Body of pancreas (tissue), 4 donors: ENCODE data around the gene MSL2. TPM values are rescaled to one million over a fixed set of nuclear protein-coding genes. Genes with fewer than 3 reads are reported as not detected.
A peak's percentile ranks its signal among the peaks of the same experiment; 100 is the strongest.
"Not testable (repeated sequence)": the region's sequence is repeated elsewhere in the genome, so short reads cannot be mapped to it uniquely, and the experiment has no call there.

Experiments
- ATAC-seq: fragments of 150-250 bp; one replicate; pipeline ENCODE4 v1.9.1; 2016
- DNase-seq, 4 donors: peaks; one replicate each; pipeline ENCODE4 v3.0.0-alpha.2; 2019
- H3K27ac ChIP-seq, 4 donors: fragments of 200-600 bp; sonication (generic); 1 replicate in 3 of 4; 2 replicates in 1 of 4; pipeline versions ENCODE4 v1.5.1 to v1.6.1; 2016 to 2019; ENCODE audit warnings: mild to moderate bottlenecking in 1 of 4, mixed read lengths in 1 of 4, moderate library complexity in 1 of 4
- H3K27me3 ChIP-seq, 2 donors: fragments of 200-600 bp; sonication (generic); one replicate each; pipeline ENCODE4 v1.6.0; 2016; ENCODE audit warnings: mild to moderate bottlenecking in 1 of 2
- H3K36me3 ChIP-seq, 2 donors: fragments of 200-600 bp; sonication (generic); replicated peaks in 1 of 2; 2 replicates each; pipeline ENCODE4 v1.5.1; 2016; ENCODE audit warnings: low read depth in 2 of 2; ENCODE audit not compliant: insufficient read depth in 1 of 2
- H3K4me1 ChIP-seq: fragments of 200-600 bp; sonication (generic); one replicate; pipeline ENCODE4 v1.6.0; 2016
- H3K4me3 ChIP-seq, 2 donors: fragments of 200-600 bp; sonication (generic); 1 replicate in 1 of 2; 2 replicates in 1 of 2; pipeline ENCODE4 v1.5.1; 2016 to 2019
- H3K9me3 ChIP-seq, 3 donors: fragments of 200-600 bp; sonication (generic); 1 replicate in 2 of 3; 2 replicates in 1 of 3; pipeline ENCODE4 v1.5.1; 2016
- CTCF ChIP-seq, 7 experiments: fragments of 450-650 bp in 4 of 7; fragments of 200-600 bp in 3 of 7; sonication (generic) in 3 of 7; IDR thresholded peaks; one replicate each; pipeline ENCODE4 v1.5.1; 2016 to 2019; ENCODE audit warnings: antibody characterized with exemption in 7 of 7
- POLR2A ChIP-seq, 3 donors: fragments of 450-650 bp; IDR thresholded peaks; one replicate each; pipeline ENCODE4 v1.6.1; 2016; ENCODE audit warnings: antibody characterized with exemption in 3 of 3, mild to moderate bottlenecking in 2 of 3
- WGBS, 2 donors: methylation state at CpG; one replicate each; pipeline ENCODE4 v1.1.5; 2017; 5-methylcytosine and 5-hydroxymethylcytosine counted together
- intact Hi-C: fragments of 100-400 bp; cut with DNase I; formaldehyde crosslinking; loops from one replicate; pipeline ENCODE4 v1.15.1; 2023
- total RNA-seq, 2 donors: library from RNA; depleted of rRNA; stranded (reverse); fragments of >200 nt; gene quantifications; one replicate each; pipeline ENCODE4 v1.1.0, GENCODE V29; 2016

The MSL2 gene
- total RNA-seq, 2 donors from 2014 or later = 17.5 to 19.2 TPM

GRCh38 chr3:136193278-136194054 is 2.7 kb downstream of the MSL2 start:
- peaks cover 57% of the 10 kb centered on the region for H3K4me1 ChIP-seq
- no peaks in the 10 kb centered on the region for H3K27me3 ChIP-seq
- DNase-seq (peak in 1 of 4 donors; percentile 6), ATAC-seq (no peak)
- no peaks in the 10 kb centered on the region for H3K9me3 ChIP-seq
- H3K27ac ChIP-seq = peak overlapping the region in 3 of 4 donors; percentile 98 to 99 (median 98)
- H3K4me3 ChIP-seq = peak overlapping the region in 1 of 2 donors; percentile 94
- H3K36me3 ChIP-seq = no peaks in the 10 kb centered on the region
- intact Hi-C loops = no loop called here
- TF ChIP-seq CTCF (IDR thresholded peaks at IDR 0.05) = no peak
- TF ChIP-seq POLR2A (IDR thresholded peaks at IDR 0.05) = no peak
- WGBS, 2 donors = 1 to 2% methylated on average over 6 of the region's 6 CpGs

- 1 to 4% methylated on average over 2 of the region's 2 CpGs for WGBS, 2 donors
- TF ChIP-seq CTCF (IDR thresholded peaks at IDR 0.05) (no peak), POLR2A (IDR thresholded peaks at IDR 0.05) (no peak)
- no peaks in the 10 kb centered on the region for H3K36me3 ChIP-seq
- no peak for ATAC-seq
- intact Hi-C loops = no loop called here
- H3K27ac ChIP-seq = peak overlapping the region in 2 of 4 donors; percentile 98 to 99
- H3K4me1 ChIP-seq = peaks cover 58% of the 10 kb centered on the region
- no peak for DNase-seq
- H3K27me3 ChIP-seq = no peaks in the 10 kb centered on the region
- H3K9me3 ChIP-seq = no peaks in the 10 kb centered on the region
- H3K4me3 ChIP-seq = peak overlapping the region in 1 of 2 donors; percentile 94
These were observed 3.3 kb downstream of the MSL2 start for GRCh38 chr3:136192831-136193230.

GRCh38 chr3:136192195-136192594 is 3.9 kb downstream of the MSL2 start:
- H3K27ac ChIP-seq = peak overlapping the region in 3 of 4 donors; percentile 10 to 35 (median 14)
- H3K4me3 ChIP-seq, intact Hi-C loops, H3K9me3 ChIP-seq, H3K36me3 ChIP-seq, H3K27me3 ChIP-seq, ATAC-seq: not testable (repeated sequence)
- peak; percentile 12 to 42 (median 18) for DNase-seq
- WGBS, 2 donors = 16 to 17% methylated on average over 6 of the region's 6 CpGs
- peaks cover 58% of the 10 kb centered on the region for H3K4me1 ChIP-seq

- ATAC-seq (no peak), DNase-seq (no peak)
- intact Hi-C loops = no loop called here
- Histone ChIP-seq H3K27me3 (no peaks in the 10 kb centered on the region), H3K27ac (no peak overlapping the region), H3K4me1 (peaks cover 69% of the 10 kb centered on the region), H3K36me3 (no peaks in the 10 kb centered on the region), H3K4me3 (no peak overlapping the region), H3K9me3 (no peaks in the 10 kb centered on the region)
- TF ChIP-seq POLR2A (IDR thresholded peaks at IDR 0.05) (no peak), CTCF (IDR thresholded peaks at IDR 0.05) (no peak)
- WGBS, 2 donors = 87 to 92% methylated on average over 11 of the region's 11 CpGs
These were observed 6.1 kb downstream of the MSL2 start for GRCh38 chr3:136189859-136190617.

- H3K27me3 ChIP-seq = no peaks in the 10 kb centered on the region
- intact Hi-C loops = no loop called here
- DNase-seq (no peak), ATAC-seq (no peak)
- no peak overlapping the region for H3K4me3 ChIP-seq
- H3K36me3 ChIP-seq = no peaks in the 10 kb centered on the region
- H3K4me1 ChIP-seq = peaks cover 79% of the 10 kb centered on the region
- no peak overlapping the region for H3K27ac ChIP-seq
- WGBS, 2 donors = 86 to 94% methylated on average over 5 of the region's 5 CpGs
- no peaks in the 10 kb centered on the region for H3K9me3 ChIP-seq
- TF ChIP-seq POLR2A (IDR thresholded peaks at IDR 0.05) (no peak), CTCF (IDR thresholded peaks at IDR 0.05) (no peak)
These were observed 7.1 kb downstream of the MSL2 start for GRCh38 chr3:136189043-136189442.
